Amygdala (tissue), 56 donors: ENCODE results near the gene INSRR.

Experiments used
- DNase-seq, 56 donors: peaks; one replicate each; lab custom pipeline; 2025; lab: John Stamatoyannopoulos, UW

INSRR gene

DNA sequence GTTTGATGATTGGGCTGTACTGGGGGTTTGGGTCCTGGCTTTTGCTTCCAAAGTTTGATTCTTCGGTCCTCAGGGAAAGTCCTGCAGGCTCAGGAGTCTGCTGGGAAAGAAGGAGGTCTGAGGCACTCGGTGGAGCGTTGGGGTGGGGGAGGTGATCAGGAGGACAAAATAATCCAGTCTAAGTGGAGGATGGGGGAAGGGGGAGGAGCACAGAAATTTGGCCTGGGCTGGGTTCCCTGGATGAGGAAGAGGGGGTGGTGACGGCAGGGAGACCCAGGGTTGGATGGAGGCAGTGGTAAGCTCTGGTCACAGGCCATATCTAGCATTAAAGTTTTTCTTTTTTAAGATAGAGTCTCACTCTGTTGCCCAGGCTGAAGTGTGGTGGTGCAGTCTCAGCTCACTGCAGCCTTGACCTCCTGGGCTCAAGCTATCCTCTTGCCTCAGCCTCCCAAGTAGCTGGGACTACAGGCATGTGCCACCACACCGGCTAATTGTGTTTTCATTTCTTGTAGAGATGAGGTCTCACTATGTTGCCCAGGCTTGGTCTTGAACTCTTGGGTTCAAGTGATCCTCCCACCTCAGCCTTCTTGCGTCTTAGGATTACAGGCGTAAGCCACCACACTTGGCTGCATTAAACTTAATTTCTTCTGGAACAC lies 49.1 kb downstream of the INSRR start:
- no peak for DNase-seq

DNA sequence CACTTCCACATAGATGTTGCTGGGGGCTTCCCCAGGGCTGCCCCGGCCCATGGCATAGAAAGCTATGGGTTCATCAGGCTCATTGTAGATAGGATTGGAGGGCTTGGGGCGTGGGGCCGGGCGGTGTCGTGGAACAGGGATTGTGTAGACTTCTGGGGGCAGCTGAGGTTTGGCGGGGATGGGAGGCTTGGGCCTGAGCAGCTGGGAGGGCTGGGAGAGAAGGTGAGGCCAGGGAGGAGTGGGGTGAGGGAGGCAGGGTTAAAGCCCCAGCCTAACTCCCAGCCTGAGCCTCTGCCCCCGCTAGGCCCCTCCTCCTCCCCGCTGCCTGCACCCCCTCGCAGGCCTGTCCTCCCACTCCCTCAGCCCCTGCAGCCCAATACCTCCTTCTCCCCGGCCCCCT lies 49.6 kb downstream of the INSRR start:
- no peak for DNase-seq

DNA sequence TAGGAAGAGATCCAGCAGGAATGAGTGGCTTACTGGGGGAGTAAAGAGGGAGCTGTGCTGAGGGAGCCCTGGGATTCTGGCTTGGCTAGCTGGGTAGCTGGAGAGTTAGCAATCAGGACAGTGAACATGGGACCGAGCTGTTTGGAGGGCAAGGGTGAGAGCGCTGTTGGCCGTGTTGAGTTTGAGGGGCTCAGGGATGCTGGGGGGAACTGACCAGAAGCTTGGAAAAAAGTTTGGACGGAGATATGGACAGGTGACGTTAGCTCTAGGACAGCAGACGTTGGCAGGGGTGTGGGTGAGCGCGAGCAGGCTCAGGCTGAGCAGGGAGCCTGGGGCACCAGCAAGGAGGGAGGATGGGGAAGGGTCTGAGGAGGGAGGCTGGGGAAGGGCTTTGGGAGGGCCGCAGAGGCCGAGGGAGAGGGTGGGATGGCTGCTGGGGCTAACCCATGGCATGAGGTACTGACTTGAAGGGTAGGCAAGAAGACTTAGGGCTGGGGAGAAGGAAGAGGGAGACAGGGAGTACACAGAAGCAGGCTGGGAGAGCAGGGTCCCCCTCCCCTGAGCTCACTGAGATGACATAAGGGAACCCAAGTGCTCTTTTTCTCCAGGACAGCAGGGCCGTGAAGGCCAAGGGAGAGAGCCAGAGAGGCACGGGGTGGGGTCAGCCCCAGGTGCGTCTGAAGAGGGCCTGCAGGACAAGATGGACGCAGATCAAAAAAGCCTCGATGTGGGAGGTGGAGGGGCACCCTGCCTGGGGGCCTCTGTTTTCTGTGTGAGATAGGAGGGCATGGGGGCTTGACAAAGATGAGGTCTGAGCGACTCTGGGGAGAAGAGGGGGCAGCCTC lies 50.5 kb downstream of the INSRR start:
- no peak for DNase-seq

DNA sequence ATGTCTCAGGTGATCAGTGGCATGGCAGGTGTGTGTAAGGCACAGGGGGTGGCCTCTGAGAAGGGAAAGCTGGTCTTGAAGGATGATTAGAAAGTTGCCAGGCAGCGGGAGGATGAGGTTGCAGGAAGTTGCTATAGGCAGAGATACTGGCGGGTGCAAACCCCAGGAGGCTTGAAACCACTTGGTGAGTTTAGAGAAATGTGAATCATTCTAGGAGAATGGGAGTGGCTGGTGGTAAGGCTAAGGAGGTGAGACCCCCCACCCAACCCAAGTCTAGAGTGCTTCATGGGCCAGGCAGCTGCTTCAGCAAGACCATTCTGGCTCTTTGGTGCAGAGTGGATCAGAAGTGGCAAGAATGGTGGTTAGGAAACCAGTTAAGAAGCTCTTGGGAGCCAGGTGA lies 51.3 kb downstream of the INSRR start:
- no peak for DNase-seq

DNA sequence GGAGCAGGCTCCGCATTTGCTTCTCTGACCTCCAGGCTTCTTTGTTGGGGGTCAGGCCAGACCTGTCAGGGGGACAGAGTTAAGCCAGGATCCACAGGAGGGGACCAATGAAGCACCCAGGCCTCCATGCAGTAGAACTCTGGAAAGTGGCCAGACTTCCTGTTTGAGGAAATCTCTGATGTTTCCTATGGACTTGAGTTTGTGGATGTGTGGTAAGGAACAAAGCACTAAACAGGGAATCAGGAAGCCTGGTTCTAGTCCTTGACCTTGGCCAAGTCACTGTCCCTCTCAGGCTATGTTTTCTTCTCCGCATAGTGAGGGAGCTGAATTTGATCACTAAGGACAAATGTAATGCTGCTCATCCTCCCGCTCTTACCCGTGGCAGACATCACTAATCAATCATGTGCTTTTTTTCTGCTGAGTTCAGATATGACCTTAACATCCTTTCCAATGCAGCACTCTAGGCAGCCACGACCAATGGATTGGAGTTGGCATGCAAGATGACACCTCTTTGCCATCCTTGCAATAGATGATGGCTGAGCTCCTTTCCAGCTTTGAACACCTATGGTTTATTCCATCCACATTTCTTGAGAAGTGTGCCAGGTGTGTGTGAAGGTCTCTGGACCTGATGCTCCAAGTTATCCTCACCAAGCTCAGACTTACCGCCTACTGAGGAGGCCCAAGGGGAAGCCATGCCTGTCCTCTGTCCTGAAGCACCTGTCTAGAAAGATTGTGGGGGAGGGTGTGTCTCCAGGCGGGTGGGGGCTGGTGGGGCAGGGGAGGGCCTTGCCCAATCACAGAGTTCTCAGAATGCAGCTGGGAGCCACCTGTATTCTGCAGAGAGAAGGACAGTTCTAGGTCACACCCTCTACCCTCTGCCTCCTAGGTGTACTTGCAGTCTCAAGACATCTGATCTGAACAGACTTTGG lies 52.1 kb downstream of the INSRR start:
- no peak for DNase-seq

DNA sequence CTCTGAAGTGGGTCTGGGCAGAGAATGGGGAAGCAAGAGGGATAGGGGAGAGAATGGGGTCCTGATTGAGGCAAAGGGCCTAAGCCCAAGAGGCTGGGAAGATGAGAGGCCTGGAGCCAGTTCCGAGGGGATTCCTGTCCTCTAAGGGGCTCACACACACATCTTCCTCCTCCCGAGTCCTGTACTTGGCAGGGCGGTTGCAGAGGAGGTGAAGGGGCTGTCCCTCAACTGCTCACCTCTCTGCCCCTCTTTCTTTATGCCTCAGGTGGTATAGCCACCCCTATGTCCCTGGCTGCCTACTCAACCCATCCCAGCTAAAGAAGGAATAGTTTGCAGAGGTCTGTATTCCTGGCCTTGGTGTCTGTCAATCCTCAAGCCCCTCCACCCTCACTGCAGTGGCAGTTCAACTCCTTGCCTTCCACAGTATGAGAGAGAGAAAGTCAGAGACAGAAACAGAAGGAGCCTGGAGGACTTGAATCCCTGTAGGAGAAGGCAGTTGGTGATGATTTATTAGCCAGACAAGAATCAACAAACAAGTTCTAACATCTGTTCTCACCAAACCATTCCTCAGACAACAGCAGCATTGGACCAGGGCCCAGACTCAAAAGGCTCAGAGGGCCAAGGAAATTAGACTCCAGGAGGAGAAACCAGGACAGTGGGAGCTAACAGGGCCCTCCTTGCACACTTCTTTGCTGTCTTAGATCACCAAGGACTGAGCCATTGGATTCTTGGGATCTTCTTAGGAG lies 53.0 kb downstream of the INSRR start:
- no peak for DNase-seq

DNA sequence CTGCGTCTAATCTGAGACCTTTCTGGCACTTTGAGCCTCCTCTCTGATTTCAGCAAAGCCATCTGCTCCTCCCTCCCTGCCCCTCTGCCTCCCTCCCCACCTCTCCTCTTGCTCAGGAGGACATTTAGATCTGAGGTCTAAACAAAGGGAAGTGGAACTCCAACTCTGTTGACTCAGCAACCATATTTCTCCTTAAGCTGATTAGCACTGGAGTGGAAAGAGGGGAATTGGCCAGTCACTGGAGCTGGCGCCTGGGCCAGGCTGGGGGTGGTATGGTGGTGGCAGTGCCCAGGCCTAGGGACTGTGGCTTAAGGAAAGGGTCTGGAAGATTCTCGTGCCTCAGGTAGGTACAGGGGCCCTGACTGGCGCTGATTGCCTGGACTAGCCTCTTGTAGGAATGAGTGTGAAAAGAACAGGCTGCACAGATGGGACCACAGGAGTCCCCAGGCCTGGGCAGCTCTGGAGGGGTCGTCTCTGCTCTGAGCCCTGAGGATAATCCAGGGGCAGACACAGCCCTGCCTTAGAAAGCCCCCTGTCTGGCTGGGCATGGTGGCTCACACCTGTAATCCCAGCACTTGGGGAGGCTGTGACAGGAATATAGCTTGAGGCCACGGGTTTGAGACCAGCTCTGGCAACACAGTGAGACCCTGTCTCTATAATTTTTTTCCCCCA lies 54.2 kb downstream of the INSRR start:
- DNase-seq: peak in 18 of 56 donors; percentile 4 to 48 (median 21)

DNA sequence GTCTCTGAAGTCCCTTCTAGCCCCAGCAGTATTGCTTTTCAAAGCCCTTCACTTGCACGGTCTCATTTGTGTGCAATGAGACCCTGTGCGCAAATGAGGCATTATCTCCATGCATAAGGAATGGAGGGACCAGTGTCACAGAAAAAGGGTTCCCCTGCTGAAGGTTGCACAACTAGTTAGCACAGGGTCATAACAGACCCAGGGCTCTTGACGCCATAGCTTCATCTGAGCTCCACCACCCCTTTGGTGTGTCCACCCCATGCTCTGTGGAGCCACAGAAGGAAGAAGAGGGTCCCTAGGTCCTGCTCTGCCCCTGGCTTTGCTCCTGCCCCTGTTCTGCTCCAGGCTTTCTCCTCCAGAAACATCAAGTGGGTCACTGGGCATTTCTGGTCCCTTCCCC lies 54.9 kb downstream of the INSRR start:
- no peak for DNase-seq

DNA sequence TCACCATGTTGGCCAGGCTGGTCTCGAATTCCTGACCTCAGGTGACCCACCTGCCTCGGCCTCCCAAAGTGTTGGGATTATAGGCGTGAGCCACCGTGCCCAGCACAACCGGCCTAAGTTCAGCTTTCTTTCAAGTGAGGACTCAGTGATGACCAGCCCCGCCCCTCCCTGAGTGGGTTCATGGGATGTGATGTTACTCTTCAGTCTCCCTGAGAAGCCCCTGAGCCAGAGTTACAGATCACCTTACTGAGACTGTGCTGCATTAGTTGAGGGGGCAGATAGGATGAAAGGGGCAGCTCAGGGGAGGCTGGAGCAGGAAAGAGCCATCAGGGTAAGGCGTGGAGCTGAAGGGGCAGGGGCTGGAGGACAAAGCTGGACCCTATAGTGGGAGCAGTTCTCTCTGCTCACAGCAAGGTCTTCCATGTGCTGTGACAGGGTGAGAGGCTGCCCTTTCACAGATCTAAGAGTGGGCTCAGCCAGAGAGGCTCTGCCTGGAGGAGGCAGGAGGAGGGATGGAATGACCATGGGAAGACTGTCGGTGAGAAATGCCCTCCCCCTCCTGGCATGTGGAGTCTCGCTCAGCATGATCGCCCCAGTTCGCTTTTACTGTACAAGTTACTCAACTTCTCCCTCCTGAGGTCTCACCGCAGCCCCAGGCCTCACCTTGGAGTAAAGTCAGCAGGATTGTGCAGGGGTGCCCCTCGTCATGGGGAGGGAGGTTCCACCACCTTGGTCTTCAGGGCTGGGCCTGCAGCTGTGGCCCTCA lies 55.6 kb downstream of the INSRR start:
- no peak for DNase-seq

DNA sequence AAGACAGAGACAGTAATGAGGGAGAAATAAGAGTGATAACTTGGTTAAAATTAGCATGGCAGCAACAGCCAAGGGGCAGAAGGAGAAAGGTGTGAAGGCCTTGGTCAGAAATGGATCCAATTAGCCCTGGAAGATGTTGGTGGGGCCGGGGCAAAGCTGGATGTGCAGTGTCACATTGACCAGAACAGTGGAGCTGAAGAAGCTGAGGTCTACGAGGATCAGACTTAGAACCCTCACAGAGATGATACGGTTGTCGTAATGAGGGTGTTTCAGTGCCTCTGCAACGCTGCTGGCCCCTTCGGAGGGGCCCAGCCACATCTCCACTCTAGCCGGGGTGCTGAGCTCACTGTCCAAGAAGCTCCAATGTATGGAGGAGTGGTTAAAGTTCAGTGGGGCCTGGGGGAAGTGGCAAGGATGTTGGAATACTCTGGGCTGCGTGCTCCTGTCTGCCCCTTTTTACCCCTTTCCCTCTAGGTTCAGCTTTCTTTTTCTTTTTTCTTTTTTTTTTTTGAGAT lies 56.4 kb downstream of the INSRR start:
- DNase-seq: no peak

DNA sequence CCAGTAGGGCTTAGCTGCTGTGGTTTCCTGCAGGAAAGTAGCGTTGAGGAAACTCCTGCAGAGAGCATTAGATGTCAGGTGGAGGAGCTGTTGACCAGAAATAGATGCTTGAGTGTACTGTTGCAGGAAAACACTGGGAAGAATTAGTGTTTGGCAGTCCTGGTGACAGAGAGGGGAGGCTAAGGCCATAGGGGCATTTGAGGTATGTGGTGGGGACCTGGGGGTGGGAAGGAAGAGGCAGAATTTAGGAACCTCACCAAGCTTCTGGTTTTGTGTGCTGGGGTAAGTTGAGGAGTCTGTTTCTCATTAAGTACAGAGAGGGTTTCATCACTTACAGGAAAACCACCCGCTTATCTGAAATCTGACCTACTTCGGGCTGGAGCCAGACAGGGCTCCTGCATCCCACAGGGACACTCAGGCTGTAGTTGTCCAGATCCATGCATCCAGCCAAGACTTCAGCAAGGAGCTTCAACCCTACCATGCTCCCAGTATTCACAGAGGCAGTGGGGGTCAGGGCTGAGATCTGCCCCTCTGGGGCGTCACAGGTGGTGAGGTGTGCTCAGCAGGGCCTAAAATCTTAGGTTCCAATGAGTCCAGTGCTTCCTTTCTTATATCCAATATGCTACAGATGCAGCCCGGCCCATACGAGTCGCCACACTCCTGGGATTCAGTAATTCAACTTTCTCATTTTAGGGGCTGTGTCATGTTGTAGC lies 57.4 kb downstream of the INSRR start:
- DNase-seq: no peak

DNA sequence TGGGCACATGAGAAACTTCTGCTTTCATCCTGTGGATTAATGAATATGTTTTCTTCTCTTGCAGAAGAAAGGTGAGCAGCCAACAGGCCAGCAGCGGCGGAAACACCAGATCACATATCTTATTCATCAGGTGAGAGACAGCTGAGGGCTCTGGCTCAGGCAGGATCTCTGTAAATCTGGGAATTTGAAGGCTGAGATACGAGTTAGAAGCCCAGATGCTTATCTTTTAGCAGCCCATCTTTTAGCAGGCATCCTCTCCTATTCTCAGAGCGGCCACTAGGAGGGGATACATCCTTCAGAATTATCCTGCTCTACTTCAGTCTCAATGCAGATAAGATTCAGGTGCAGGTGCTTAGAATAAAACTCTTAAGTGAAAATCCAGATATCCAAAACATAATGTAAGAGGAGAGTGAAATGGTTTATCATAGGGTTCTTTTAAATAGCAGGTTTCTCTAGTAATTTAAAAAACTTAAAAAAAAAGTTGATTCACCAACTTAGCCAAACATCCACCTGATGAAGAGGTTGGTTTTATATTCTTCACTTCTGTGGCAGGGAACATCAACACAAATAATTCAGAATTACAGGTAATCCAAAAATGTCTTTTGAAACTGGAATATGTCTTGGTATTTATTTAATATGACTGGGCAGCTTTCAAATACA lies 61.6 kb downstream of the INSRR start:
- DNase-seq: peak in 16 of 56 donors; percentile 7 to 71 (median 22)

DNA sequence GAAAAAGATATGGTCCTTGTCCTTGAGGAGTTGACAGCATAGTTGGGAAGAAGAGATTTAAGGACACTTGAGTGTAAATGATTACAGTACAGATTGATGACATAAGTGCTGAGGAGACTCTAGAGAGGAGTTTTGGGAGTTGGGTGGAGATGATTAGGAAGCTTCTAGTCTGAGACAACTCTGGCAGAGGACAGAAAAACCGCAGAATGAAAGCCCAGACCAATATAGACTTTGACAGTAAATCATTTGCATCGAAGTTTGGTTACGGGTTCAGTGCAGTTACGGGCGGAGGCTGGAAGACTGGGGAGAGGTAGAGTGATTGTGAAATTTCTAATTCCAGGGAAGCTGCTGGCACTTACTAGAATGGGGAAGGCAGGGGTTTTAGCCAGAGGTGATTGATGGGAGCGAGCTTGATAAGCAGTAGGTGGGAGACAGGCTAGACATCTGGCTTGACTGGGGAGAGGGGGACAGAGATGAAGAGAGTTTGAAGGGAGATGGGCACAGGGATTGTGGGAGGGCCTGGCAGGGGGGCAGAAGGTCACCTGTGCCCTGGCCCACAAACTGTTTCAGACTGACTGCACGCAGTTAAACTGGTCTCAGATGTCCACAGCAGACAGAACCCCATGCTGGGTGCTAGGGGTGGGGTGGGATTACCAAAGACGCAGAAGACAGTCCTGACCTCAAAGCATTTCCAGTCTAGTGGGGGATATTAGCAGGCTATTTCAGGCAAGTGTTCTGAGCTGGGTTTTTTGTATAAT lies 62.4 kb downstream of the INSRR start:
- DNase-seq: no peak

DNA sequence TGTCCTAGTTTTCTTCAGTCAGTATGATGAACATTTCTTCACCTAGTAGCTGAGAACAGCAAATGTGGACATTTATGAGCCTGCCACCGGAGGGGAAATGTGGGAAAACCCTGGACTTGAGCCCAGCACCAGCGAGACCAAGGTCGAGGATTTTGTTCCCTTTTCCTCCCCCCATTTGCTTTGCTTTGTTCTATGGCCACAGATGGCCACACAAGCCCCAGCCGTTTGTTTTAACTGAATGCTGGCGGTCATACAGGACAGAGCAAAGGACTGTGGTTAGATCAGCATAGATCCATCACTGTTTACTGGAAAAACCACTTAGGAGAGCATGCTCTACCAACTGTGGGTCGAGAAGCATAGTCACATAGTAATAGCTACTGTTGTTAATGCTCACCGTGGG lies 63.1 kb downstream of the INSRR start:
- DNase-seq: peak in 48 of 56 donors; percentile 9 to 81 (median 40)

DNA sequence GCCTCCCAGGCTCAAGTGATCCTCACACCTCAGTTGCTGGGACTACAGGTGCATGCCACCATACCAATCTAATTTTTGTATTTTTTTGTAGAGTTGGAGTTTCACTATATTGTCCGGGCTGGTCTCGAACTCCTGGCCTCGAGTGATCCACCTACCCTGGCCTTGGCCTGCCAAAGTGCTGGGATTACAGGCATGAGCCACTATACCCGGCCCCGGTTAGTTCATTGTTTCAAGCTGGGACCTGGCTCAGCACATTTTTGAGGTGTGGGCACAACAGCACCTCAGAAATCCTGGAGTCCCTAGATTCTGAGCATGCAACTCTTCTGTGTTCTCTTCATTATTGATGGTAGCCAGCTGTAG lies 63.6 kb downstream of the INSRR start:
- DNase-seq: peak in 1 of 56 donors; percentile 39

DNA sequence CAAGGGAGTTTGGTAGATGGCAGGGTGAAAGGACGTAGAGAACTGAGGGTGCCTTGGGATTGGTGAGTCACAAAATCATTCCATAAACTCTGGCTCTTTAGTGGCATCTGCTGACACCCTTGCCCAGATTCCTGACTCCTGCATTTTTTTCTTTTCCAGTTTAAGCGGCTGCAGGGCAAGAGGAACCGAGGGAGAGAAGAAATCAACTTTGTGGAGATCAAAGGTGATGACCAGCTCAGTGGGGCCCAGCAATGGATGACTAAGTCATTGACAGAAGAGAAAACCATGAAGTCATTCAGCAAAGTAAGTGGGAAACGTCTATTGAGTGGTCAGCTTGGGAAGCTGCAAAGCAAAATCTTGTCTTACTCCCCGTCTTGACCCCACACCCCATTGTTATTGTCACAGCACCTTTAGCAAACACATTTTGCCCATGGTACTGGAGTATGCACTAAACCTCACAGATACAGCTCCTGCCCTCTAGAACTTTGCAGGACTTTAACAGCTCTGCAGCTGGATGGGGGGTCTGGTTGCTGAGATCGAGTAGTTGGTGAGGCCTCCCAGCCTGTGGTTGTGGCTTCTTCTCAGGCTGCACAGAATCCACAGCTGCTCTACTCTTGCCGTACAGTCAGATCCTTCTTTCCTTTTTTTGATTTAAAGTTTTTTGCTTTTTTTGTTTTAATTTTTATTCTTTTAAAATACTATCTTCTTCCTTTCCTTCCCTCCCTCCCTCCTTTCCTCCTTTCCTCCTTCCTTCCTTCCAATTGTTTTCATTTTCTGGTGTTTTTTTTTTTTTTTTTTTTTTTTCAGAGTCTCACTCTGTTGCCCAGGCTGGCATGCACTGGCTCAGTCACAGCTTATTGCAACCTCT lies 64.2 kb downstream of the INSRR start:
- no peak for DNase-seq
